HepG2 (cell line): ENCODE results near the gene CMIP.

Experiments used
- ADNP ChIP-seq: sonication (generic); formaldehyde crosslinking; IDR thresholded peaks from 2 replicates; pipeline ENCODE4 v1.4.0; 2020; ENCODE audit warnings: missing genetic modification reagents
- CTCF ChIP-seq: sonication (generic); formaldehyde crosslinking; IDR thresholded peaks from 2 replicates; pipeline ENCODE4 v1.5.0; 2020; ENCODE audit warnings: mild to moderate bottlenecking, missing genetic modification reagents, moderate library complexity
- FOSL1 ChIP-seq: sonication (generic); formaldehyde crosslinking; IDR thresholded peaks from 2 replicates; pipeline ENCODE4 v1.9.0; 2021; ENCODE audit warnings: missing genetic modification reagents, borderline replicate concordance
- GMEB1 ChIP-seq: sonication (generic); formaldehyde crosslinking; IDR thresholded peaks from 2 replicates; pipeline ENCODE4 v1.5.1; 2020; ENCODE audit warnings: missing genetic modification reagents, mild to moderate bottlenecking, borderline replicate concordance
- HNRNPLL ChIP-seq: fragments of 200-400 bp; formaldehyde crosslinking; IDR thresholded peaks from 2 replicates; pipeline ENCODE4 v1.6.1; 2017; ENCODE audit warnings: mild to moderate bottlenecking, low read depth, low read length; ENCODE audit not compliant: poor library complexity, severe bottlenecking
- JUN ChIP-seq: sonication (generic); formaldehyde crosslinking; IDR thresholded peaks from 2 replicates; pipeline ENCODE4 v1.4.0; 2020; ENCODE audit warnings: mild to moderate bottlenecking, missing genetic modification reagents
- MED8 ChIP-seq: sonication (generic); formaldehyde crosslinking; IDR thresholded peaks from 2 replicates; pipeline ENCODE4 v1.8.1; 2023; ENCODE audit warnings: mild to moderate bottlenecking, missing genetic modification reagents; ENCODE audit not compliant: insufficient replicate concordance
- MXD1 ChIP-seq: sonication (generic); formaldehyde crosslinking; IDR thresholded peaks from 2 replicates; pipeline ENCODE4 v1.4.0; 2020; ENCODE audit warnings: mild to moderate bottlenecking, missing genetic modification reagents
- PRDM4 ChIP-seq: sonication (generic); formaldehyde crosslinking; IDR thresholded peaks from 2 replicates; pipeline ENCODE4 v1.9.0; 2021; ENCODE audit warnings: missing genetic modification reagents, borderline replicate concordance
- TFDP1 ChIP-seq: IDR thresholded peaks from 2 replicates; pipeline ENCODE4 v1.6.1; 2016; ENCODE audit warnings: missing compliant biosample characterization, missing genetic modification reagents, borderline replicate concordance
- ZNF639 ChIP-seq: conservative IDR thresholded peaks from 2 replicates; pipeline ENCODE4 v1.6.1; 2018; ENCODE audit warnings: missing genetic modification reagents

GRCh38 chr16:81454044-81454443 is 9.4 kb downstream of the CMIP start:
- TF ChIP-seq CTCF (CRISPR knock-in tag) (no peak), TFDP1 (CRISPR knock-in tag) (no peak), ZNF639 (CRISPR knock-in tag) (no peak), PRDM4 (CRISPR knock-in tag) (no peak), ADNP (no peak), HNRNPLL (no peak), FOSL1 (CRISPR knock-in tag) (no peak), JUN (no peak), MED8 (no peak), GMEB1 (CRISPR knock-in tag) (no peak), MXD1 (no peak)
